Astrocyte of the cerebellum (primary cell): ENCODE results near the gene COL7A1.
A peak's percentile ranks its signal among the peaks of the same experiment; 100 is the strongest.

Experiments
- DNase-seq: peaks from one replicate; pipeline ENCODE4 v3.0.0-alpha.2; 2011; ENCODE audit warnings: low read depth
- H3K4me3 ChIP-seq: 2 replicates; pipeline ENCODE4 v1.5.1; 2011; ENCODE audit warnings: mild to moderate bottlenecking, low read depth, low read length, moderate library complexity
- CTCF ChIP-seq: IDR thresholded peaks from 2 replicates; pipeline ENCODE4 v1.5.1; 2012; ENCODE audit warnings: low read length, low read depth, moderate library complexity, mild to moderate bottlenecking; ENCODE audit errors: missing control alignments
- in situ Hi-C: cut with HindIII; loops from 2 replicates; pipeline ENCODE4 v1.10.0; 2017; ENCODE audit warnings: low sequenced_read_pairs

Gene COL7A1

GRCh38 chr3:48621461-48621869 is 26.3 kb upstream of the COL7A1 start, which contains the start of gene TMEM89:
Gene TMEM89 (minus strand): TSS chr3:48621769. CDS start chr3:48621756, 13 bp downstream.
- in situ Hi-C loops, result no loop called here
- TF ChIP-seq CTCF, result no peak
- no peak for DNase-seq
- H3K4me3 ChIP-seq, result no peak within 1 kb of the TSS

GRCh38 chr3:48619541-48620524 is 24.7 kb upstream of the COL7A1 start:
- no peak overlapping the region for H3K4me3 ChIP-seq
- TF ChIP-seq CTCF, result no peak
- no peak for DNase-seq
- in situ Hi-C loops, result no loop called here

DNA sequence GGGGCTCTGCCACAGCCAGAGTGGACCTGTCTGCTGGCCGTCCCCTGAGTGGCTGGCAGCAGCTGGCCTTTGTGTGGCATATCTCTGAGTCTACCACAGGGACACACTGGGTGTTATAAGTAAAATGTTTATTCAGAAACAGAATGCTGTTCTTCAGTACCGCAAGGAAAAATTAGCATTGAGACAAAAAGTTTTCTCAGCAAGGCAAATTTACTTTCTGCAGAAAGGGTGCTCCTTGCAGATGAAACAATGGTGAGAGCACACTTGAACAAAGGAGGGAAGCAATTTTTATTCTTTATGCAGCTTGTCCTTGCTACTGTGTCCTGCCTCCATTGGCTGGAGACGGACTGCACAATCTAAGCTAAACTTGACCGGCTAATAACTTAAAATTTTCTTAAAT is 22.4 kb upstream of the COL7A1 start:
- in situ Hi-C loops, result no loop called here
- TF ChIP-seq CTCF, result no peak

GRCh38 chr3:48614044-48614443 is 18.9 kb upstream of the COL7A1 start:
- DNase-seq, result no peak
- in situ Hi-C loops, result no loop called here
- H3K4me3 ChIP-seq, result no peak overlapping the region
- no peak for TF ChIP-seq CTCF

More for the DNA sequence above, 22.4 kb upstream of the COL7A1 start:
- no peak overlapping the region for H3K4me3 ChIP-seq
- DNase-seq, result no peak

- DNase-seq, result no peak
- in situ Hi-C loops, result no loop called here
- H3K4me3 ChIP-seq, result no peak overlapping the region
- no peak for TF ChIP-seq CTCF
These were observed 17.2 kb upstream of the COL7A1 start for GRCh38 chr3:48612309-48612708.

DNA sequence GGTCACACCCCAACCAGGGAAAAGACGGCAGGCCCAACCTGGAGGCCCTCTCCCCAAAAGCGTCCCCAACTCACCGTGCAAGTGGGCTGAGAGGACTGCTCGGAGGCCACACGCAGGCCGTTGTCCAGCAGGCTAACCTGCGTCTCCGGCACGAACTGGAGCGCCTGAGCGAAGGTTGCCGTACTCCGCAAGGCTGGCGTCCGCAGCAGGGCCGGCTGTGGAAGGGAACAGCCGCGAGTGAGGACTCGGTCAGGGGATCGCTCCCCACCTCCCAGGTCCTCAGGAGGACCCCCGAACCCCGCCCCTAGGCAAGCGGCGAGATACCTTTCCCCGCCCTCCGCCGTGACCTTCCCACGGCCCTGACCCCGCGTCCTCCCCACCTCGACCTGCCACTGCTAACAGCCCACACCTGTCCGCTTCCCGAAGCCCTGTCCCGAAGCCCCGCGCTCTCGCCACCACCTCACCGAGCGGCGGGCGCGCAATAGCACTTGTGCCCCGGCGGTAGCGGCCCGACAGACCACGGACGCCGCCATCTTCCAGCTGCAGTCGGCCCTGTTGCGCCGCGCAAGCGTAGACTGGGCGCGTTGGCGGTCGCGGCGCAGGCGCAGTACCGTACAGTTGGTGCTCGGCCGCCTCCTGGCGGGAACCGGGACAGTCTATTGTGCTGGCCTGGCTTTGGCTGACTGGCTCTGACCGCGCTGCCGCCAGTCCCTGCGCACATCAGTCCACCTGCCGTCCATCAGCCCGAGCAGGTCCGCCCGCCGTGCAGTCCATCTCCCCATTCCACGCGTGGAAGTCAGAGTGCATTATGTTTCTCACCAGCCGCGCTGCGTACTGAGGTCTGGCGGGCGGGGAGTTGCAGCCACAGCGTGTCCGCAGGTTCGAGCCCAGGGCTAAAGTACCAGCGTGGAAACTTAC is 14.2 kb upstream of the COL7A1 start, which contains the start of gene UQCRC1:
Gene UQCRC1, minus strand, starts transcription at position 559 of the 918 bp plus-strand sequence. Its CDS starts 26 bp downstream, at position 533.
- DNase-seq, result peak; percentile 85
- peak; percentile 70 for TF ChIP-seq CTCF
- in situ Hi-C loops, result no loop called here
- H3K4me3 ChIP-seq, result peak within 1 kb of the TSS; percentile 94
